ENCODE results near the gene ZMAT3.
A peak's percentile ranks its signal among the peaks of the same experiment; 100 is the strongest.

ZMAT3 gene

GRCh38 chr3:179018808-179019207 is 52.8 kb downstream of the ZMAT3 start:
- Histone ChIP-seq H3K27me3 (no peaks in the 10 kb centered on the region), H3K4me3 (ENCODE audit: low read depth, low read length) (no peak overlapping the region), H3K9me3 (no peaks in the 10 kb centered on the region), H3K36me3 (no peaks in the 10 kb centered on the region), H3K4me1 (no peaks in the 10 kb centered on the region)
- no peak for DNase-seq
- no peak for TF ChIP-seq CTCF (IDR thresholded peaks at IDR 0.05; ENCODE audit: low read depth, low read length)

DNA sequence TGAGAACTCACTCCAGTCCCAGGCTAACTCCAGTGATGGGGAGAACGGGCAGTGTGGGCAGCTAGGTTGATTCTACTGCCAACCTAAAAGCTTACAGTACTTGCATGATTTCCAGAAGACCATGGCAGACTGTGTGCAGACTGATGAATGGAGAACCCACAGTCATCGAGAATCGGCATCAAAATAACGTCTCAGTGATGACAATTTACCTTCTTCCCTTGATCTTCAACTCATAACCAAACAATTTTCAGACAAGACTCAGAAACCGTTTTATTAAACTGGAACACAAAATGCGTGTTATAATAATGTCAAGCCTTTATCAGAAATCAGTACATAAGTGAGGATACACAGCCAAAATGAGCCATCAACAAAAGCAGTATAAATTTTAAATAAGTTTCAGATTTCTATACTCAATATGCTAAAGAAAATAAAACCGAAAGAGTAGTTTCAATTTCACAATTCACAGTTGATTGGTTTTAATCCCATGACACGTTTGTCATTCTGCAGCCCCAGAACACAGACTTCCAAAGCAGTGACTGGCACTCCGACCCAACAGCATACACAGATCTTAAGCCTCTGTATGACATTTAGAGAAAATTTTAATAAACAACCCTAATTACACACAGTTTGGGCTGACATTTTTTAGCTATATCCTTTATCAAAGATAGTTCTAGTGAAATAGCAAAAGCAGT is 54.5 kb downstream of the ZMAT3 start:
- no peak for DNase-seq
- Histone ChIP-seq H3K4me1 (no peaks in the 10 kb centered on the region), H3K9me3 (no peaks in the 10 kb centered on the region), H3K27me3 (no peaks in the 10 kb centered on the region), H3K4me3 (ENCODE audit: low read depth, low read length) (no peak overlapping the region), H3K36me3 (no peaks in the 10 kb centered on the region)
- no peak for TF ChIP-seq CTCF (IDR thresholded peaks at IDR 0.05; ENCODE audit: low read depth, low read length)

GRCh38 chr3:179015551-179016020 is 56.0 kb downstream of the ZMAT3 start:
- Histone ChIP-seq H3K9me3 (no peaks in the 10 kb centered on the region), H3K4me1 (no peaks in the 10 kb centered on the region), H3K4me3 (ENCODE audit: low read depth, low read length) (no peak overlapping the region), H3K36me3 (no peaks in the 10 kb centered on the region), H3K27me3 (no peaks in the 10 kb centered on the region)
- peak; percentile 57 for DNase-seq
- peak; percentile 93 for TF ChIP-seq CTCF (IDR thresholded peaks at IDR 0.05; ENCODE audit: low read depth, low read length)

DNA sequence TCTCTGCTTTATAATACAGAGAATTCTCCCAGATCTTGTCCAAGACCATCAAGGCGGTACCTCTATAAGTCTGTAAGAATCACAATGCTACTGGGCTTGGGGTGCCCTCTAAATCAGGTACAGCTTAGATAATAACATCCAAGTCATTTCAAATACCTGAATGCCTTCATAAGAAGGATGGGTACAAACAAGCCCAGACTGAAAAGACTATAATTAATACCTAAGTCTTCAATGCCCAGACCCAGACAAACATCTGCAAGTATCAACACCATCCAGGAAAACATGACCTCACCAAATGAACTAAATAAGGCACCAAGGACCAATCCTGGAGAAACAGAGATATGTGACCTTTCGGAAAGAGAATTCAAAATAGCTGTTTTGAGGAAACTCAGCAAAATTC is 65.9 kb downstream of the ZMAT3 start:
- no peak for TF ChIP-seq CTCF (IDR thresholded peaks at IDR 0.05; ENCODE audit: low read depth, low read length)
- no peak for DNase-seq
- H3K4me1 ChIP-seq = no peaks in the 10 kb centered on the region
- no peaks in the 10 kb centered on the region for H3K36me3 ChIP-seq
- no peaks in the 10 kb centered on the region for H3K9me3 ChIP-seq
- no peak overlapping the region for H3K4me3 ChIP-seq (ENCODE audit: low read depth, low read length)
- peaks cover 13% of the 10 kb centered on the region for H3K27me3 ChIP-seq

DNA sequence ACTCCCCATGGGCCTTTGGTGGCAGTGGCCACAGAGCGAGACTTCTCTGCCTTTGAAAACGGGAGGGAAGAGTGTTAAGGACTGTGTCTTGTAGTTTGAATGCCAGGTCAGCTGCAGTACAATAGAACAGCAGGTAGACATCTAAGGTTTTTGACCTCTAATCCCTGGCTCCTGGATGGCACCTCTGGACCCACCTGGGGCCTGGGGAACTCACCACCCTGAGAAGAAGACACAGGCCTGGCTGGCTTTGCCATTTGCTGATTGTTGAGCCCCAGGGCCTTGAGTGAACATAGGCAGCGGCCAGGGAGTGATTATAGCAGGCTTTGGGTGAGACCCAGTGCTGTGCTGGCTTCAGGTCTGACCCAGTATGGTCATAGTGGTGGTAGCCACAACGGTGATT is 66.4 kb downstream of the ZMAT3 start:
- no peaks in the 10 kb centered on the region for H3K36me3 ChIP-seq
- DNase-seq = no peak
- H3K9me3 ChIP-seq = no peaks in the 10 kb centered on the region
- H3K4me1 ChIP-seq = no peaks in the 10 kb centered on the region
- peaks cover 13% of the 10 kb centered on the region for H3K27me3 ChIP-seq
- no peak for TF ChIP-seq CTCF (IDR thresholded peaks at IDR 0.05; ENCODE audit: low read depth, low read length)
- no peak overlapping the region for H3K4me3 ChIP-seq (ENCODE audit: low read depth, low read length)

DNA sequence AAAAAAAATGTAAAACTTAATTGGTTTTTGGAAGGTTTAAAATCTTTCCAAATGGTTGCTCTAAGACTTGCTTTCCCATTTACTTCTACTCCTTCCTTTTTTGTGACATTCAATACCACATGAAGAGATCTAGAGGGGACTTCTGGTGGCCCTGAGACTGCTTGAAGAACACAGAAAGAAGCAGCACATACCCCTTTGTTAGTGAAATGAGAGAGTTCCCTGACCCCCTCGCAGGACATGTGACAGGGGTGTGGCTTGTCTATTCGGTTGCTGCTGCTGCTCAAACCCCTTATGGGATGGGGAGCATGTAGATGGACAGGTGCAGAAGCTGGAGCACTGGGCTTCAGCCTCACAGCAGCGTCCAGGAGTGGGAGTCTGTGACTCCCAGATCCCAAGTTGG is 71.0 kb downstream of the ZMAT3 start:
- no peaks in the 10 kb centered on the region for H3K4me1 ChIP-seq
- TF ChIP-seq CTCF (IDR thresholded peaks at IDR 0.05; ENCODE audit: low read depth, low read length) = no peak
- no peak for DNase-seq
- no peaks in the 10 kb centered on the region for H3K9me3 ChIP-seq
- no peaks in the 10 kb centered on the region for H3K36me3 ChIP-seq
- H3K4me3 ChIP-seq (ENCODE audit: low read depth, low read length) = no peak overlapping the region
- no peaks in the 10 kb centered on the region for H3K27me3 ChIP-seq

All from BE2C (cell line).